Nasal cavity respiratory epithelium epithelial cell of viscerocranial mucosa (primary cell): Measurements from ENCODE around the gene PLXDC2. TPM values are rescaled to one million over a fixed set of nuclear protein-coding genes. Genes with fewer than 3 reads are reported as not detected.

ENCODE experiments used
- total RNA-seq: library from RNA; depleted of rRNA; stranded (reverse); fragments of >200 nt; gene quantifications from 2 replicates; pipeline ENCODE4 v1.2.3, GENCODE V29; 2014

Gene PLXDC2
- 5.5 and 32.0 TPM in 2 replicates for total RNA-seq

DNA sequence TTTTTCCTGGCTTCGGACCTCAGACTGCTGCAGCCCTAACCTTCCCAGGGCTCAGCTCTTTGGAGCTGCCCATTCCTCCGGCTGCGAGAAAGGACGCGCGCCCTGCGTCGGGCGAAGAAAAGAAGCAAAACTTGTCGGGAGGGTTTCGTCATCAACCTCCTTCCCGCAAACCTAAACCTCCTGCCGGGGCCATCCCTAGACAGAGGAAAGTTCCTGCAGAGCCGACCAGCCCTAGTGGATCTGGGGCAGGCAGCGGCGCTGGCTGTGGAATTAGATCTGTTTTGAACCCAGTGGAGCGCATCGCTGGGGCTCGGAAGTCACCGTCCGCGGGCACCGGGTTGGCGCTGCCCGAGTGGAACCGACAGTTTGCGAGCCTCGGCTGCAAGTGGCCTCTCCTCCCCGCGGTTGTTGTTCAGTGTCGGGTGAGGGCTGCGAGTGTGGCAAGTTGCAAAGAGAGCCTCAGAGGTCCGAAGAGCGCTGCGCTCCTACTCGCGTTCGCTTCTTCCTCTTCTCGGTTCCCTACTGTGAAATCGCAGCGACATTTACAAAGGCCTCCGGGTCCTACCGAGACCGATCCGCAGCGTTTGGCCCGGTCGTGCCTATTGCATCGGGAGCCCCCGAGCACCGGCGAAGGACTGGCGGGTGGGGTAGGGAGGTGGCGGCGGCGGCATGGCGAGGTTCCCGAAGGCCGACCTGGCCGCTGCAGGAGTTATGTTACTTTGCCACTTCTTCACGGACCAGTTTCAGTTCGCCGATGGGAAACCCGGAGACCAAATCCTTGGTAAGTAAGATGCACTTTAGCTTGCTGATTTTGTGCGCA lies at the start of gene PLXDC2:
Gene PLXDC2 (plus strand): TSS at position 22 of the 820 bp plus-strand sequence.

